Upper lobe of left lung (tissue), 4 donors: ENCODE data around the gene CDC42BPA.

Source experiments
- CTCF ChIP-seq, 6 experiments: fragments of 450-650 bp in 4 of 6; fragments of 200-600 bp in 2 of 6; sonication (generic) in 2 of 6; IDR thresholded peaks; one replicate each; pipeline ENCODE4 v1.5.1; 2016 to 2019; ENCODE audit warnings: antibody characterized with exemption in 6 of 6
- EP300 ChIP-seq, 4 donors: sonication (generic); formaldehyde crosslinking; IDR thresholded peaks; one replicate each; pipeline ENCODE4 v1.5.1; 2017; ENCODE audit warnings: antibody characterized with exemption in 4 of 4, control low read depth in 2 of 4
- POLR2A ChIP-seq, 4 donors: fragments of 450-650 bp; IDR thresholded peaks; one replicate each; pipeline ENCODE4 v1.5.1; 2016 to 2017; ENCODE audit warnings: antibody characterized with exemption in 4 of 4, mild to moderate bottlenecking in 2 of 4
- POLR2AphosphoS5 ChIP-seq, 2 donors: sonication (generic); formaldehyde crosslinking; IDR thresholded peaks; one replicate each; pipeline ENCODE4 v1.5.1; 2017; ENCODE audit warnings: antibody characterized with exemption in 2 of 2

- TF ChIP-seq CTCF (IDR thresholded peaks at IDR 0.05): no peak
- TF ChIP-seq POLR2AphosphoS5 (IDR thresholded peaks at IDR 0.05): no peak
- TF ChIP-seq POLR2A (IDR thresholded peaks at IDR 0.05): no peak
- no peak for TF ChIP-seq EP300 (IDR thresholded peaks at IDR 0.05)
These were observed 126.1 kb downstream of the CDC42BPA start for GRCh38 chr1:227192163-227192562.
